Karpas-422 (cell line): Measurements from ENCODE around the gene NUDT6. TPM values are rescaled to one million over a fixed set of nuclear protein-coding genes. Genes with fewer than 3 reads are reported as not detected.

ENCODE experiments used
- DNase-seq: peaks from one replicate; pipeline ENCODE4 v3.0.0-alpha.2; 2015
- H2AFZ ChIP-seq: fragments of 200-600 bp; sonication (generic); 2 replicates; pipeline ENCODE4 v1.6.1; 2014; ENCODE audit warnings: antibody characterized with exemption, low read length, mixed read lengths
- H3K27ac ChIP-seq: fragments of 200-600 bp; sonication (generic); 2 replicates; pipeline ENCODE4 v1.5.1; 2014; ENCODE audit warnings: mild to moderate bottlenecking, low read length, moderate library complexity
- H3K27me3 ChIP-seq: fragments of 200-600 bp; sonication (generic); 2 replicates; pipeline ENCODE4 v1.6.1; 2014; ENCODE audit warnings: low read length, mixed read lengths
- H3K36me3 ChIP-seq: fragments of 200-600 bp; sonication (generic); 2 replicates; pipeline ENCODE4 v1.6.1; 2014; ENCODE audit warnings: low read length, mixed read lengths; ENCODE audit not compliant: insufficient read depth
- H3K4me1 ChIP-seq: fragments of 200-600 bp; sonication (generic); 2 replicates; pipeline ENCODE4 v1.6.1; 2014; ENCODE audit warnings: mild to moderate bottlenecking, low read length, mixed read lengths
- H3K4me2 ChIP-seq: fragments of 200-600 bp; sonication (generic); 2 replicates; pipeline ENCODE4 v1.6.1; 2014; ENCODE audit warnings: low read length, low read depth, mild to moderate bottlenecking; ENCODE audit not compliant: poor library complexity, severe bottlenecking
- H3K4me3 ChIP-seq: fragments of 200-600 bp; sonication (generic); 2 replicates; pipeline ENCODE4 v1.5.1; 2014; ENCODE audit warnings: mild to moderate bottlenecking, antibody characterized with exemption, low read length, mixed read lengths
- H3K79me2 ChIP-seq: fragments of 200-600 bp; sonication (generic); 2 replicates; pipeline ENCODE4 v1.6.1; 2014; ENCODE audit warnings: mild to moderate bottlenecking, low read length, mixed read lengths
- H3K9ac ChIP-seq: fragments of 200-600 bp; sonication (generic); 2 replicates; pipeline ENCODE4 v1.6.0; 2014; ENCODE audit warnings: low read length
- H3K9me2 ChIP-seq: fragments of 200-600 bp; sonication (generic), shearing (Covaris generic); replicated peaks from 2 replicates; pipeline ENCODE4 v1.6.0; 2014; ENCODE audit warnings: mild to moderate bottlenecking, low read length, moderate library complexity; ENCODE audit not compliant: insufficient read depth
- H3K9me3 ChIP-seq: fragments of 300-700, 200-600 bp; sonication (generic); 2 replicates; pipeline ENCODE4 v1.6.1; 2014; ENCODE audit warnings: low read length, mixed read lengths
- H4K20me1 ChIP-seq: fragments of 200-600 bp; sonication (generic); 2 replicates; pipeline ENCODE4 v1.6.1; 2014; ENCODE audit warnings: mild to moderate bottlenecking, antibody characterized with exemption, low read length, low read depth; ENCODE audit not compliant: insufficient read depth
- total RNA-seq: library from RNA; depleted of rRNA; stranded (reverse); fragments of >200 nt; shearing (Covaris generic); gene quantifications from 2 replicates; pipeline ENCODE4 v1.2.3, GENCODE V29; 2014; ENCODE audit warnings: low replicate concordance

NUDT6 gene
- total RNA-seq, 1 experiment from 2014 or later = 17.7 TPM

GRCh38 chr4:122899682-122900081, 22.7 kb downstream of the NUDT6 start:
- Histone ChIP-seq H3K9me3 (no peaks in the 10 kb centered on the region), H3K4me2 (no peak overlapping the region), H3K27ac (no peak overlapping the region), H3K27me3 (no peaks in the 10 kb centered on the region), H3K36me3 (no peaks in the 10 kb centered on the region), H3K9me2 (0 out of 2 replicates have a peak, but pooled peaks cover 4% of the 10 kb centered on the region), H3K79me2 (no peaks in the 10 kb centered on the region), H3K9ac (no peak overlapping the region), H4K20me1 (no peaks in the 10 kb centered on the region), H3K4me3 (no peak overlapping the region), H2AFZ (no peak overlapping the region), H3K4me1 (peaks cover 7% of the 10 kb centered on the region)
- DNase-seq = no peak

- H2AFZ ChIP-seq = no peak overlapping the region
- H3K9ac ChIP-seq = no peak overlapping the region
- DNase-seq = no peak
- H3K9me2 ChIP-seq = 0 out of 2 replicates have a peak, but pooled peaks cover 4% of the 10 kb centered on the region
- H3K36me3 ChIP-seq = no peaks in the 10 kb centered on the region
- no peaks in the 10 kb centered on the region for H3K9me3 ChIP-seq
- H3K4me2 ChIP-seq = no peak overlapping the region
- no peak overlapping the region for H3K27ac ChIP-seq
- H3K4me3 ChIP-seq = no peak overlapping the region
- no peaks in the 10 kb centered on the region for H3K79me2 ChIP-seq
- H3K4me1 ChIP-seq = peaks cover 5% of the 10 kb centered on the region
- no peaks in the 10 kb centered on the region for H3K27me3 ChIP-seq
- H4K20me1 ChIP-seq = no peaks in the 10 kb centered on the region
These were observed 23.8 kb downstream of the NUDT6 start for GRCh38 chr4:122898370-122899150.

- H3K4me1 ChIP-seq = no peaks in the 10 kb centered on the region
- no peak overlapping the region for H3K9ac ChIP-seq
- DNase-seq = no peak
- H3K9me2 ChIP-seq = 0 out of 2 replicates have a peak, but pooled peaks cover 4% of the 10 kb centered on the region
- H3K4me3 ChIP-seq = no peak overlapping the region
- no peaks in the 10 kb centered on the region for H3K36me3 ChIP-seq
- no peak overlapping the region for H2AFZ ChIP-seq
- H4K20me1 ChIP-seq = no peaks in the 10 kb centered on the region
- H3K27me3 ChIP-seq = no peaks in the 10 kb centered on the region
- no peaks in the 10 kb centered on the region for H3K79me2 ChIP-seq
- H3K9me3 ChIP-seq = no peaks in the 10 kb centered on the region
- H3K4me2 ChIP-seq = no peak overlapping the region
- no peak overlapping the region for H3K27ac ChIP-seq
These were observed 26.1 kb downstream of the NUDT6 start for GRCh38 chr4:122896270-122896669.

- H3K4me2 ChIP-seq = no peak overlapping the region
- no peaks in the 10 kb centered on the region for H3K27me3 ChIP-seq
- DNase-seq = no peak
- H3K9ac ChIP-seq = no peak overlapping the region
- H3K9me2 ChIP-seq = 0 out of 2 replicates have a peak, but pooled peaks cover 4% of the 10 kb centered on the region
- H2AFZ ChIP-seq = no peak overlapping the region
- H3K9me3 ChIP-seq = no peaks in the 10 kb centered on the region
- no peak overlapping the region for H3K4me3 ChIP-seq
- no peaks in the 10 kb centered on the region for H3K79me2 ChIP-seq
- no peaks in the 10 kb centered on the region for H3K4me1 ChIP-seq
- no peaks in the 10 kb centered on the region for H3K36me3 ChIP-seq
- H4K20me1 ChIP-seq = no peaks in the 10 kb centered on the region
- no peak overlapping the region for H3K27ac ChIP-seq
These were observed 26.9 kb downstream of the NUDT6 start for GRCh38 chr4:122895336-122895995.

GRCh38 chr4:122894827-122895226, 27.6 kb downstream of the NUDT6 start:
- Histone ChIP-seq H2AFZ (no peak overlapping the region), H3K27me3 (no peaks in the 10 kb centered on the region), H3K9me2 (0 out of 2 replicates have a peak, but pooled peaks cover 4% of the 10 kb centered on the region), H3K4me3 (no peak overlapping the region), H3K9me3 (no peaks in the 10 kb centered on the region), H3K4me1 (no peaks in the 10 kb centered on the region), H3K27ac (no peak overlapping the region), H3K36me3 (no peaks in the 10 kb centered on the region), H3K79me2 (no peaks in the 10 kb centered on the region), H4K20me1 (no peaks in the 10 kb centered on the region), H3K4me2 (no peak overlapping the region), H3K9ac (no peak overlapping the region)
- DNase-seq = no peak

GRCh38 chr4:122890147-122890795, 32.1 kb downstream of the NUDT6 start:
- no peaks in the 10 kb centered on the region for H3K9me2 ChIP-seq
- H3K9ac ChIP-seq = no peak overlapping the region
- no peaks in the 10 kb centered on the region for H3K4me1 ChIP-seq
- no peaks in the 10 kb centered on the region for H3K36me3 ChIP-seq
- no peak for DNase-seq
- no peak overlapping the region for H3K27ac ChIP-seq
- no peaks in the 10 kb centered on the region for H3K79me2 ChIP-seq
- H3K27me3 ChIP-seq = no peaks in the 10 kb centered on the region
- H2AFZ ChIP-seq = no peak overlapping the region
- H3K4me2 ChIP-seq = no peak overlapping the region
- no peaks in the 10 kb centered on the region for H4K20me1 ChIP-seq
- H3K9me3 ChIP-seq = no peaks in the 10 kb centered on the region
- no peak overlapping the region for H3K4me3 ChIP-seq

- Histone ChIP-seq H3K9me3 (no peaks in the 10 kb centered on the region), H3K27me3 (no peaks in the 10 kb centered on the region), H3K9ac (no peak overlapping the region), H4K20me1 (no peaks in the 10 kb centered on the region), H3K4me3 (no peak overlapping the region), H3K4me1 (no peaks in the 10 kb centered on the region), H3K79me2 (no peaks in the 10 kb centered on the region), H3K9me2 (no peaks in the 10 kb centered on the region), H3K4me2 (no peak overlapping the region), H3K27ac (no peak overlapping the region), H3K36me3 (no peaks in the 10 kb centered on the region), H2AFZ (no peak overlapping the region)
- no peak for DNase-seq
These were observed 32.7 kb downstream of the NUDT6 start for GRCh38 chr4:122889726-122890125.

- no peaks in the 10 kb centered on the region for H3K9me2 ChIP-seq
- H3K27ac ChIP-seq = no peak overlapping the region
- H3K79me2 ChIP-seq = no peaks in the 10 kb centered on the region
- DNase-seq = no peak
- no peak overlapping the region for H2AFZ ChIP-seq
- no peak overlapping the region for H3K9ac ChIP-seq
- no peaks in the 10 kb centered on the region for H3K36me3 ChIP-seq
- H3K27me3 ChIP-seq = no peaks in the 10 kb centered on the region
- no peak overlapping the region for H3K4me2 ChIP-seq
- H3K4me3 ChIP-seq = no peak overlapping the region
- H3K4me1 ChIP-seq = no peaks in the 10 kb centered on the region
- H3K9me3 ChIP-seq = no peaks in the 10 kb centered on the region
- no peaks in the 10 kb centered on the region for H4K20me1 ChIP-seq
These were observed 37.9 kb downstream of the NUDT6 start for GRCh38 chr4:122884499-122884898.
